ENCODE data around the gene CHD3. TPM values are rescaled to one million over a fixed set of nuclear protein-coding genes. Genes with fewer than 3 reads are reported as not detected.
A peak's percentile ranks its signal among the peaks of the same experiment; 100 is the strongest.
"Not testable (repeated sequence)": the region's sequence is repeated elsewhere in the genome, so short reads cannot be mapped to it uniquely, and the experiment has no call there.

CHD3 gene
- polyA plus RNA-seq, 5 donors, result 177 to 239 (median 196) TPM

DNA sequence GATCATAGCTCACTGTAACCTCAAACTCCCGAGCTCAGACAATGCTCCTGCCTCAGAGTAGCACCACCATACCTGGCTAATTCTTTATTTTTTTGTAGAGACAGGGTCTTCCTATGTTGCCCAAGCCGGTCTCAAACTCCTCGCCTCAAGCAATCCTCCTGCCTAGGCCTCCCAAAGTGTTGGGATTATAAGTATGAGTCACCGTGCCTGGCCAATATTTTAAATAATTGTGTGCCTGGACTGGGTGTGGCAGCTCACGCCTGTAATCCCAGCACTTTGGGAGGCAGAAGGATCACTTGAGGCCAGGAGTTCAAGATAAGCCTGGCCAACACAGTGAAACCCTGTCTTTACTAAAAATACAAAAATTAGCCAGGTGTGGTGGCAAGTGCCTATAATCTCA is 24.2 kb upstream of the CHD3 start:
- DNase-seq, result not testable (repeated sequence)

DNA sequence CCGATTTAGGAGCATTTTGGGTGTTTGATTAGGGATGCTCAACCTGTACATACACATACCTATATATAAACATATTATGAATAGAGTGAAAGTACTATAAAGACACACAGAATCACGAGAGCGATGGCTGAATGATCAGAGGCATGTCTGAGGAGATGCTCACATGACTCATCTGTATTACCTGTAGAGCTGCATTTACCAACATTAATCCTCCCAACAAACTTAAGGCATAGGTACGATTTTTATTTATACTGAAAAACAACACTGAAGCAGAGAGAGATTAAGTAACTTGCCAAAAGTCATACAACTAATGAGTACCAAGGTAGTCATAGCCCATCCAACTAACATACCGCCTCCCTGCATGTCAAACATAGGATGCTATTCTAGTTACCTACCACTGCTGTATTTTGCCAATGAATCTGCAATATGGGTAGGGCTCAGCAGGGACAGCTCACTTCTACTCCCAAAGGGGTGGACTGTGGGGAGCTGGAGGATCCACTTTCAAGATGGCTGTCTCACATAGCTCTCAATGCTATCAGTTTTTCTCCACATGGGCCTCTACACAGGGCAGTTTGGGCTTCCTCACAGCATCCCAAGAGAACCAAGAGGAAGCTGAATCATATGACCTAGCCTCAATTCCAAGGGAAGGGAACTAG is 23.5 kb upstream of the CHD3 start:
- no peak for DNase-seq

DNA sequence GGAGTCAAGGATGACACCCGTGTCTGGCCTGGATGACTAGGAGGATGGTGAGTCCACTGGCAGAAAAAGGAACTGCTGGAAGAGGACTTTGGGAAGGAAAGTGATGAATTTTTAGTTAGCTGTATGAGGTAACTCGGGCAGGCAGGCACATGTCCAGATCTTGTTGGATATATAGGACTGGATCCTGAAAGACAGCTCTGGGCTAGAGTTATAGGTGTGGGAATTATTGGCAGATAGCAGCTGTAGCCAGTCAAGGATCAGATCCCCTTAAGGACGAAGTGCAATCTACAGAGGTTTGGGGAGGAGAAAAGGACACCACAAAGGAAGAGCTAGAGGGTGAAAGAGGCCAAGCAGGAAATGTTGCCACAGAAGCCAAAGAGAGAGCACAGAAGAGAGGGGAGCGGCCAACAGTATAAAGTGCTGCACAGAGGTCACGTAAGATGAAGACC is 20.7 kb upstream of the CHD3 start:
- no peak for DNase-seq

DNA sequence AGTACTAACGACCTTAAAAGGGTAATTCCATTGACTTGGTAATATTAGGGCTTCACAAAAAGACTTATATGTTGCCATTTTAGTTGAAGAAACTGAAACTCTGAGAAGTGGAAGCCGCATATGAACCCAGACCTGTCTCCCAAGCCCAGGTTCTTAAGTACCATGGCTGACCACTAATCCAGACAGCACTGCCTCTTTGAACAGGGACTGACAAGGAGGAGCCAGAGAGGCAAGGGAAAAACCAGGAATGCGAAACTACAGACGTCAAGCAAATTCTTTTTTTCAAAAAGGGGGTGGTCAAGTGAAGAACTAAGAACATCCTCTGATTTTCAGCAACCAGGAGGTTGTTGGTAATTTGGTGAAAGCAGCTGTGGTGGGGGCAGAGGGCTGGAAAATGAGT is 15.5 kb upstream of the CHD3 start:
- no peak for DNase-seq

DNA sequence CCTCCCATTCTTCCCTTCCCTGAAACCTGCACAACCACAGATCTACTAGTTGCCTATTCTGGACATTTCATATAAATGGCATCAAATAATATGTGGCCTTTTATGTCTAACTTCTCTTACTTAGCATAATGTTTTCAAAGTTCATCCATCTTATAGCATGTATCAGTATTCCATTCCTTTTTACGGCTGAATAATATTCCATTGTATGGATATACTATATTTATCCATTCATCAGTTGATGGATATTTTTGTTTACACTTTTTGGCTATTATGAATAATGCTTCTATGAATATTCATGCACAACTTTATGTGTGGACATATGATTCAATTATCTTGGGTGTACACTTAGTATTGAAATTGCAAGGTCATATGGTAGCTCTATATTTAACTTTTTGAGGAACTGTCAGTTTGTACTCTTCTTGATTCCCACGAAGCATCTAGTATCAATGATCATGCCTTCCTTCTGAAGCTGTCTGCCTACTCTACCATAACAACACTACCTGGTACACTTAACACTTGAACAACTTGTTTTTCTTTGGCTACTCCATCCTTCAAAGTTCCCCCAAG is 12.7 kb upstream of the CHD3 start:
- DNase-seq, result no peak

DNA sequence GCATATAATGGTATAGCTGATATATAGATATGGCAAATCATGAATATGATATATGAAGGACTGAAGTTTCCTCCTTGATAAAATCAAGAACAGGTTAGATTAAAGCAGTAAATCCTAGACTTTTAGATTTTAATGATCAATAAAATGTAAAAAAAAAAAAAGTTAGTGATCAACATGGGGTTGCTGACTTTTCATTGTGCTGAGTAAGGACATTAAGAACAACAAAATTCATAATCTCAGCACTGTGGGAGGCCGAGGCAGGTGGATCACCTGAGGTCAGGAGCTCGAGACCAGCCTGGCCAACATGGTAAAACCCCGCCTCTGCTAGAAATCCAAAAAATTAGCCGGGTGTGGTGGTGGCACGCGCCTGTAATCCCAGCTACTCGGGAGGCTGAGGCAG is 10.4 kb upstream of the CHD3 start:
- no peak for DNase-seq

DNA sequence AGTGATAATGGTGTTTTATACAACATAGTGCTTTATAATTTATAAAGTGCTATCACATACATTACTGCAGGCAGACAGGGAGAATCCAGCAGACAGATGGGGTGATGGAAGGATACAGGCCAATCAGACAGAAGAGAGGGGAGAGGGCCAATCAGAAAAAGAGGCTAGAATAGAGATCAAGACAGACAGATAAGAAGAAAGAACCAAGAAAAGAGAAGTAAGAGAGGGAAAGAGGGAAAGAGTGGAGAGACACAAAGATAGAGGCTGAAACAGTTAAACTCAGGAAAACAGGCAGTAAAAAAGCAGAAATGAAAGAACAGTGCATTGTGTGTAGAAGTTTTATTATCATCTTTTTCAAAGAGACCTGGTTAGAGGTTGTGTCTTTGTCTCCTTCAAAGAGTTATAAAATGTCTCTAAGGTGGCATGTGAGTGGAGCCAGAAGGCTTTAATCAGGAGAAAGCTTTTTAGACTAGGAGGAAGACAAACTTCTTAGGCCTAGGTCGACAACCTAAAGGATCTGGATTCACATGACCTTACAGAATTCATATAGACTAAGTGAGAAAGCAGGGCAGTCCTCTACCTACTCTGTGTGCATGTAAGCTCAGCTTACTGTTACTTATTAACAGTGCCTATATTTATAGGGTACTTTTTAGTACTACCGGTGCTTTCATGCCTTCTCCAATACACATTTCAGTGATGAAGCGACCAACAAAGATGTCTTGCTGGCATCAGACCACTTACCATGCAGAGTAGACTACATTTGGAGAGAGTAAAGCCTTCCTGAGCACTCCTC is 8.3 kb upstream of the CHD3 start:
- DNase-seq, result no peak

DNA sequence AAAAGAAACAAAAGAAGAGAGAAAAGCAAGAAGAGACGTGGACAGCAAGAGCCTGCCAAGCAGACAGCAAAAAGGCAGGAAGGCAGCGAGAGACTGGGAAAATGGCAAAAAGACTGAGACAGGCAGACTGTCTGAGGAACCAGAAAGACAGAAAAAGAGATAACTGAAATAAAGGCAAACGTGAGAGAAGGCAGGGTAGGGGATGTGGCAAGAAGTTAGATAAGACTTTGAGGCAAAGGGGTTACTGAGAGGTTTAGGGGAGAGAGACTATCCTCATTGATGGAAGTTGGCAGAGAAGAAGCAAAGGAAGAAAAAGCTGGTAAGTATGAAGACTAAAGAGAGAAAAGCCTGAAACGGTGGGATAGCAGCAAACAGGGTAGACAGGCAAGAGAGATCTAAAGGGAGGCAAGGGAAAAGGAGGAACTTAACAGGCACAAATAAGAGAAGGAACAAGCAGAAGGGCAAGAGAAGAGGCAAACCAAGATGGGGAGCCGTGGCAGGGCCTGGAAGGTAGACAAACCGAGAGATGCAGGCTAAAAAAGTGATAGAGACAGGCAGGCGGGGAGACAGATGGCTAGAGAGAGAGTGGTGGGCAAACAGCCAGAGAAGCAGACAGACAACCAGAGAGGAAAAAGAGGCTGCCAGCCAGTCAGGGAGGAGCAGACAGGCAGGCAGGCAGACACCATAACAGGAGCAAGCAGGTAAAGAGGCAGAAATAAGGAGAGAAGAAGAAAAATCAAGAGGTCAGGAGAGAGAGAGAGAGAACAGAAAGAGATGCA is 7.1 kb upstream of the CHD3 start:
- DNase-seq, result no peak

DNA sequence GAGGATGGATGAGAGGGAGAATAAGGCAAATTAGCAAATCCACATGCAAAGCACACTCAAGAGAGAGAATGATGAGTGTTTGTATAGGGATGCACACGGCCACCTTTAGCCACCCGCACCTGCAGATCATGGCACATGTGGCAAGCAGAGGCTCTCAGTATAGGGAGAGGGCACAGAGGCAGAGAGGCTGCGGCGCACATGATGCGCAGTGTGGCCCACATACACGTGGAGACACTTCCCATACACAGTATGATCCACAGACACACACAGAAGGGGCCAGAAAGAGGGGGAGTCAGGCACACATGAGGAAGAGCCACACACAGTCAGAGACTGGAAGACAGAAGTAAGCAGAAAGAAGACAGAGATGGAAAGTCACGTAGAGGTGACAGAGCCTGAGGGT is 6.5 kb upstream of the CHD3 start:
- DNase-seq, result no peak

DNA sequence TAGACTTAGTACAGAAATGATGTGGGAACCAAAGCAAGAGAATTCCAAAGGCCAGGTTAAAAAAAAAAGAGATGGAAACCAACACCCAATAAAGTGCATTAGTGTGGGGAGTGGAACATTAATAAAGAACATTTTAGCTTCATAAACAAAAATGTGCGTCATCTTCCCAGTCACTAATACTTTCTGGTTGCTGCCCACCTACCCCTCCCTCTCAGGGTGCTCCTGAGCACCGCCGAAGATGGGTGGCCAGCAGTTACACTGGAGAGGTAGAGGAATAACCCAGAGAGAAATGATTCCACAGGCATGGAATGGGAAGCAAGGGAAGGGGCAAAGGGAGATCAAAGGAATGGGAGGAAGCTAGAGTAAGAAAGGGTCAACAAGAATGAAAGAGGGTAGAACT is 6.0 kb upstream of the CHD3 start:
- DNase-seq, result no peak

DNA sequence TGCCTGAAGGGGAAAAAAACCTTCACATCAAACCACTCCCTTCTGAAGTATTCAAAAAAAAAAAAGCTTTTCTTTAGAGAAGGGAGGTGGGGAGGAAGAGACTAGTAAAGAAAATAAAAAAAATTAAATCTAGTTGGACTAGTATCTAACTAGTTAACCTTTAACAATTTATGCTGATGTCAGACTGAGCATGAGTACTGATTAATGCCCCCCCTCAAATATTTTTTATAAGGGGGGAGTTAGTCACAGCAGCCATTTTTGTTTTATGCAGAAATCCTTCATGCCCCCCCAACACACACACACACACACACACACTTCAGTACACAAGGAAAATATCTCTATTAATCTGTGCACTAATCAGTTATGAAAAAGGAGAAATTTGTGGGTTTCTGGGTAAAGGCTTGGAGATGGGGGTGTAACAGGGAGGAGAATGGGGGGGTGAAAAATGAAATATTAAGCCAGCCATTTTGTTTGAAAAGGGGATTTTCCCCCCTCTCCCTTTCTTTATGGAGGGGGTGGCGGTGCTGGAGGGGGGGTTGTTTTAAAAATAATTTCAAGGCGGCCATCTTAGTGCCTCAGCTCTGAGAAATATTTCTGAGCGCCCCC is 4.7 kb upstream of the CHD3 start:
- peak; percentile 54 to 64 for DNase-seq

DNA sequence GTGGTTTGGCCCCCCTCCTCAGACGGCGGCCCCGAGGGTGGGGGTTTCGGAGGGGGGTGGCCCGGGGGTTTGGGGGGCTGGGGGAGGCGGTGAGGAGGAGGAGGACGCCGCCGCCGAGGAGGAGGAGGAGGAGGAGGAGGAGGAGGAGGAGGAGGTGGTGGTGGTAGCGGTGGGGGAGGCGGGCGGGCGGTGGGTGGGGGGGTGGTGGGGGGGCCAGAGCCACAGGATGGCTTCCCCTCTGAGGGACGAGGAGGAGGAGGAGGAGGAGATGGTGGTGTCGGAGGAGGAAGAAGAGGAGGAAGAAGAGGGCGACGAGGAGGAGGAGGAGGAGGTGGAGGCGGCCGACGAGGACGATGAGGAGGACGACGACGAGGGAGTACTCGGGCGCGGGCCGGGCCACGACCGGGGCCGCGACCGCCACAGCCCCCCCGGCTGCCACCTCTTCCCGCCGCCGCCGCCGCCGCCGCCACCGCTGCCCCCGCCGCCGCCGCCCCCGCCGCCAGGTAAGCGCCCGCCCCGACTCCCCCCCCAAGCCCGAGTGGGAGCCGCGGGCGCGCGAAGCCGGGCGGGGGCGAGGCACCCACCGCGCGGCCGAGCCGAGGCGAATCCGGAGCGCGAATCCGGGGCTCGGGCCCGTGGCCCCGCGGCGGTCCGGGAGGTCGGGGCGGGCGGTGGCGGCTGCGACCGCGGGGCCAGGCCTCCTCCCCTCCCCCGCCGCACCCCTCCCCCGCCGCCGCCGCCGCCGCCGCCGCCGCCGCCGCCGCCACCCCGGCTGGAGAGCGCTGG is 3.8 kb upstream of the CHD3 start:
- peak in 1 of 2 donors; percentile 28 for DNase-seq

DNA sequence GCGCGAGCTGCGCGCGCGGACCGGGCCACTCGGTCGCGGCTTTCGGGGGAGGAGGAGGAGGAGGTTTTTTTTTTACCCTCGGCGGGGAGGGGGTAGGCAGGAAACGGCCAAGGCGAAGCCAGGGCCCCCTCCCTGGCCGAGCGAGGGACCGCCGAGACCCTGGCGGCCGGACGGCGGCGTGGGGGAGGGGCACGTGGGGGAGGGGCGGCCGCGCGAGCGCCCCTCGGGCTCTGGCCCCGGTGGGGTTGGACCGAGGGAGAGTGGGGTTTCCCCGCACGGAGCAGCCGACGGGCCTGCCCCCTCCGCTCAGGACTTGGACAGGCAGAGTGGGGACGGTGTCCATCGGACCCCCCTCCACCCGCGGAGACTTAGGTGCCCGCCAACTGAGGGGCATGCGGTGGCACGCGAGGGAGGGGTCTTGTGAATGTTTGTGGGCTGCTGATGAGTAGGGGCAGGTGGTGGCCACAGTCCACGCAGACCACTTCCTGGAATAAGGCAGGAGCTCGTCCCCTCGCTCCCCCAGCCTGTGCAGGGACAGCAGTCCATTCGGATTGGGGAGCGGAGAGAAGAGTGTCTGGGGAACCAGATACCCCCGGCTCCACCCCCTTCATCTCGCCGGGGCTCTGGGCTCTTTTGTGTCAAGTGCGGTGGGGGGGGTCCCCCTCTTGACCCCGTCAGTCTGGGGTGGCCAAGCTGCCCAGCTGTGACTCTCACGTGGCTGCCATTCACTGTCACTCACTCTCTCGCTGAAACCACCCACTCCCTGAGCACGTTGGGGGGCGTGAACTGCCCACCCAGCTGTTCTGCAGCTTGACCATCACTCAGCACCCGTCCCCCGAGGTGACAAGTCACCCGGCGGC is 3.0 kb upstream of the CHD3 start:
- peak; percentile 76 for DNase-seq

DNA sequence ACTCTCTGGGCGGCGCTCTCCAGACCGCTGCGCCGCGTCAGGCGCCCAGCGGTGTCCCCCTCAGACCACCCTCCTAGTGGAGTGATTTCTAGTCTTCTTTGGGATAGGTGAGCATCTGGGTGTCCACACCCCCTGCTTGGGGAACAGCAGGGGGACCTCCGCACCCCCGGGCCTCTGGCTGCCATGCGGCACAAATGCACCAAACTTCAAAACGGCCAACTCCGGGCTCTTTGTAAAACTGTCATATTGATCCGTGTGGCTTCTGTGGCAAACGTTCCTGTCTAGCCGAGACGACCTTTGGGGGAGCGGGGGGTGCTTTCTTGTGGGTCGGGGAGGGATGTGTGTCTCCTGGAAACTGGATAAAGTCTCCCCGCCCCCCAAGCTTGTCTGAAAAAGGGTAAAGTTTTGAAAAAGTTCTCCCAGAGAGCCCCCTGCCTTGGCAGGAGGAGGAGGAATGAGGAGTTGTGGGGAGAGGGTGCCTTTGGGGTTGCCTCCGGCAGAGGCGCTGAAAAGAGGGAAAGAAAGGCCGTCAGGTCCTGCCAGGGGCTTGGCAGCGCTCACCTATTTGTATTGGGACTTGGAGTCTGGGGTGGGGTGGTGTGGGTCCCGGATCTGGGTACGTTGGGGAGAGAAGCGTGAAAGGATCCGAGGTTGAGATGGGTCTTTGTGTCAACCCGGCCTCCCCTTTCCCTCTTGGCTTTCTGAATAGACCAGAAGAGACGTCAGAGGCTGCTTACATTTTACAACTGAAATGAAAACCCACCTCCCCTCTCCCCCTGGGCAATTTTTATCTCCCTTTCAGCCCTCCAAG is 2.2 kb upstream of the CHD3 start:
- peak; percentile 37 to 51 for DNase-seq

DNA sequence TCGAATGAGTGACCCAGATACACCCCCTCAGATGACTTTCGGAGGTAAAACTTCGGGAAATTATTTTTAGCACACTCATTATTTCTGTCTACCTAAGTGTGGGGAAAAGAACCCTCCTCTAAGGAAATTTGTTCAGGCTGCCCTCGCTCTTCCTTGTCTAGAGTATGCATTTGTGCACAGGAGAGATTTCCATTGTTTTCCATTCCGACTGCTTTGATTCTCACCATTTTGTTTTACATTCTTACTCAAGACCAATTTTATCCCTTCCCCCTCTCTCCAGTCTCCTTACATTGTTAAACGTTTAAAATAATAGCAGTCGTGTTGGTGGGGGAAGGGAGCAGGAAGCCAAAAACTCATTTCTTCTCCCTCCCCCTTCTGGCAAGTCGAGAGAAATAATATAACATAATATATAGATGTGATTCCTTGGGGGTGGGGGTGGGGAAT is 1.5 kb upstream of the CHD3 start:
- DNase-seq, result no peak

DNA sequence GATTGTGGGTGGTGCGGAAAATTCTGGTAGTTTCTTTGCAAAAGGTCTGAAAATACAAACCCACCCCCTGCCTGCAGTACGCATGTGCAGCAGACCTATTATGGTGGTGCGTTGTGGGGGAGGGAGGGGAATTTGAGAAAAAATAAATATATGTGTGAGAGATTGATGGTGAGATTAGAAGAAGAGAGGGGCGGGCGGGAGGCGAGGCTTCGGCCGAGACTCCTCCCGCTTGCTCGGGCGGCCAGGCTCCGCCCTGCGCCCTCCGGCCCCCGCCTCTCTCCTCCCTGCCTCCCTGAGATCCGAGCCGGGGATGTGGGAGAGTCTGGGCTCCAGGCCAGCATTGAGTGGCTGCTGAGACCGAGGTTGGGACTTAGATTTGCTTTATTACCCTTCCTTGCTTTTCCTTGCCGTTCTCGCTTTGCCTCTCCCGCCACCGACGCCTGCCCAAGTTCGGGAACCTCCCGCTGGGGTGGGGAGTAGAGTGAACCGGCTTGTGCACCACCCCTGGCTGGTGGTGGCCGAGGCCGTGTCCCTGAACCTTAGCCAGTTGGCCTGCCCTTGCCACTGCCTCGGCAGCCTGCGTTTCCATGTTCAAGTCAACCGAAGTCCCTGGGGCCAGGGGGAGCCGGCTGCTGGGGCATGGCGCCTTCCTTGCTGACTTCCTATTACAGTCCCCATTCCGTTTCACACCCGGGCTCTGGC is 956 bp upstream of the CHD3 start:
- DNase-seq, result peak; percentile 96 to 98

DNA sequence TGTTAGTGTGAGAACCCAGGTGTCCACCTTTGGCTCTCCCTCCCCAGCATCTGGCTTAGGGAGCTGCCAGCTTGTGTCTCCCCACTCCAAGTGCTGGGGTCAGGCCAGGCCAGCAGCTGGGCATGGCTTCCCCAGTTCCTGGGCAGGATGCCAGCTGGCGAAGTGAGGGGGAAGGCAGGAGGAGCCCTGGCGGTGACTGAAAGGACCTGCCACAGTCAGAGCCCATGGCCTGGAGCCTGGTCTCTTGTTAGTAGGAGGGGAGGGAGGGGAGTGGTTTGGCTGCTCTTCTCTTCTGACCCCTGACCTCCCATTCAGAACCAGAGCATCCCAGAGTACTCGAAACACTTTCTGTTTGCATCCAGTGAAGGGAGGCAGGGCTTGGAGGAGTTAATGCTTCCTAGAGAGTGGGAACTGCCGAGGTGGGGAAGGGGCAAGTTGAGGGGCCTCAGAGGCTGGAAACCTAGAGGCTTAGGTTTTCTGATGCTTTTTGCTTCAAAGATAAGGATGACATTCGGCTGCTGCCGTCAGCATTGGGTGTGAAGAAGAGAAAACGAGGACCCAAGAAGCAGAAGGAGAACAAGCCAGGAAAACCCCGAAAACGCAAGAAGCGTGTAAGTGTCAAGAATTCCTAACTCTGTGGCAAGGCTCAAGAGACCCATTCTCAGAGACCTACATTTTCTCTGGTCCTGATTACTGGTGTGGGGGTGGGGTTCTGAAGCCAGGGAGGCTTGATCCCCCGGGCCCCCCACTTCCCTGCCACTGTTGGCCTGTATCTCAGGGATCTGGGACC is 772 bp downstream of the CHD3 start:
- peak; percentile 93 for DNase-seq

Data from right lung (tissue), 5 donors.